GM19438 (cell line): Measurements from ENCODE around the gene ADAMTS6.

Experiments used
- ATAC-seq: cut with Tn5 transposase; IDR thresholded peaks from one replicate; pipeline ENCODE4 v1.9.1; 2021; ENCODE audit warnings: low read depth; ENCODE audit not compliant: unreplicated experiment

ADAMTS6 gene

DNA sequence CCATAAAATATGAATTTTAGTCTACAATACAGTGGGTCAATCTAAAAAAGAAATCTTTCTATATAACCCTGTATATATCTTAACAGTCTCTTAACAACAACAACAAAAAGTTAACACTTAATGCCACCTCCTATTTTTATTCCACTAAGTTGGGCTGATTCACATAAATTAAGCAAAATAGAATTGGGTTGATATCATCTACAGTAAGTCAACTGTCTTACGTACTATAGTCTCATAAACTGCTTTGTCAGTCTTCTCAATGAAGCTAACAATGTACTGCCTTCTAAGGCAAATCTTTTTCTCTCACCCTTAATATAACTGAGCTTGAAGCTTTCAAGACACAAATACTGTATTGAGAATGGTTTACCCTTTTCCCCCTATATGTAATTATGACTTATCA, 185.7 kb downstream of the ADAMTS6 start:
- ATAC-seq = no peak

DNA sequence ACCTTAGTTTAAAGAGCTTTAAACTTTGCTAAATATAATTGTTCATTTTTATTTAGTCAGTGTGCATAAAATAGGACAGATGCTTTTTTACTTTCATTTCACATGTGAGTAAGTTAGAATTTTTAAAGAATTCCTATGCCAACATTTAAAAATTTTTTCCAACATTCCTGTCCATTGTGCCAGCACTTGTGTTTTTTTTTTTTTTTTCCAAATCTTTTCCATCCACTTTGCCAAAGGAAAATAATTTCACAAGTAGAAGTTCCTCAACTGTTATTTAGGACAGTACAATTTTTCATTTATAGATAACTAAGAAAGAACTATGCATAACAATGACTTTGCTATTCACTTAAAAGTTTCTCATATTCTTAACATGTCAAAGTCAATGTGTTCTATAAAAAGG, 189.5 kb downstream of the ADAMTS6 start:
- ATAC-seq = no peak

DNA sequence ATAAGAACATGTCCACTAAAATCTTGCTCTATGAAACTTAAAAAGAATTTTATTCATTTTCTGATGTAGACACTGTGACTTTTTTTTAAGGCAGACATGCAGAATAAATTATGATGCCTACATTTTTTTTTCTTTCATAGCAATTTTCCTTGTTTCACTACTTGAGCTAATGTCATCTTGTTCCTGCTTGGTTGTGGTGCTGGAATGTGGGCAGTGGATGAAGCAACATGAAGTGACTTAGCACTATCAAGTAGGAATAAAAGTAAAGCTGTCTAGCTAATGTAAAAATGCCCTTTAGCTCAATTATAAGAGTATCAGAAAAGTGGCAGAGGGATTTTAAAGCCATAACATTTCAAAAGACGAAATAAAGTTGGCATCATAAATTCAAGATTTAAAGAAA, 191.0 kb downstream of the ADAMTS6 start:
- ATAC-seq = no peak

DNA sequence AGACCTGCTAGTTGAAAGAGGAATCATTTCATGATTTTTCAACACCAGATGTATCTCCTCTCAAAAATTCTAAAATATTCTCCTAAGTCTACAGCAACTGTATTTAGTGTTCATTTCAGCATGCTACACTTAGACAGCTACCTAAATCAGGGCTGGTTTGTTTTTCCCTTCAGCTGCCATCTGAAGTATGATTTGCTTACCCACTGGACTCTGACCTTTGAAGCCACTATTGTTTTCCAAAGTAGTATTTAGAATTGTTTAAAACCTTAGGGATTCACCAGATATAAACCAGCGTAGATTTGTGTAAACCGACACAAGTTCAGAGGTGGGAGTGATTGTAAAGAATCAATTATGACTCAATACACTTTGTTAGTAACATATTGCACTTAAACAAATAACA, 193.1 kb downstream of the ADAMTS6 start:
- ATAC-seq = no peak

DNA sequence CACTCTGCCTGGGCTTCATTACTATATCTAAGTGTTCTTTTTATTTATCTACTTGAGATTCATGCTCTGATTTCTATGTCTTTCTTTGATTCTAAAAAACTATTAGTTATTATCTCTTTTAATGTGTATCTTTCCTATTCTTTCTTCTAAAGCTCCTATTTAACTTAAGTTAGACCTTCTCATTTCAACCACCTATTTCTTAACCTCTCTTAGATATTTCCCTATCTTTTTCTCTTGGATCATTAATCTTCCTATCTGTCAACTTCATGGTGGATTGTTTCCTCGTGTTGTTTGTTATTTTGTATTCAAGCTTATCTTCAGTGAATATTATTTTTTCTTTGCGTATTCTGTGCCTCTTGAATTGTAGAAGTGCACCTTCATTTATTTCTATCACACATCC, 202.1 kb downstream of the ADAMTS6 start:
- ATAC-seq = no peak

DNA sequence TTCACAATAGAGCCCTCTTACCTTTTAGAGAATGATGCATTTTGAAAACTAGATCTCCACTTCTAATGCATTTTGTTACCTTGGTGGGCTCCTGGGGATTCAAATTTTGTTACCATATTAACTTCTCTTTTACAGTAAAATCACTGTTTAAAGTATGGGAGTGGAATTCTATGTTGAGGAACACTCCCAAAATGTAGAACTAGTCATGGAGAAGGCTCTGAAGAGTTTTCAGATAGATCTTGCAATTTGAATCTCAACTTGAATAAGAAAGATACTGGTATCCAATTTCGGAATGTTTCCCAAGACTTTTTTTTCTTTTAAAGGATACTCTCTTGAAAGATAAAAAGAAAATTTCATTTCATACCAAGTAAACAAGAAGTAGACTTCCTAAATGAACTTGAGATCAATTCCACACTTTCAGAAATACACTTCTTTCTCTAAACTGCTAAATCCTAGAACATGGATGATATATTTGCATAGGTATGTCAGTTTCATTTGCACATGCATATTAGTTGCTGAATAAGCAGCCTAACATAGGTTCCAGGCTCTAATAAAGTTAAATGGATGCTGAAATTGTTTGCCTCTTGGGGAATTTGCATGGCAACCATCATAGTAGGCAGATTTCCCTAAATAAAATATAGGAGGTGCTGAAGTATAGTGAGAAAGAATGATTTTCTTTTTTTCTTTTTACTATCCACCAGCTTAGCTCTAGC, 205.4 kb downstream of the ADAMTS6 start:
- ATAC-seq = no peak

DNA sequence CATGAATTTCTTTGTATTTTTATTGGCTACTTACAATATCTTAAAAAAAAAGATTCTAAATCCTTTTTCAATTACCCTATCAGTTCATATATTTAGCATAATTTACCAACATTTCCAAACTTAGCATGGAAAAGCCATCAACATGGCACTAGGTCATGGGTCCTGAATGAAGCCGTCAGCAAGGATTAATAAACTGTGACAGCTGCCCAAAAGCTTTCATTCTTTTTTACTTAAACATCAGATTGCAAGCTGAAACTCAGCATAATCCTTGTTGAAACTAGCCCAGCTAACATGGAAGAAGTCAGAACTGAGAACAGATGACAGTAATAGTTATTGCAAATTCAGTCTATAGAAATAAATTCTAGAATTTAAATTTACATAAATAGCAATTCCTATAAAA, 209.8 kb downstream of the ADAMTS6 start:
- ATAC-seq = no peak

DNA sequence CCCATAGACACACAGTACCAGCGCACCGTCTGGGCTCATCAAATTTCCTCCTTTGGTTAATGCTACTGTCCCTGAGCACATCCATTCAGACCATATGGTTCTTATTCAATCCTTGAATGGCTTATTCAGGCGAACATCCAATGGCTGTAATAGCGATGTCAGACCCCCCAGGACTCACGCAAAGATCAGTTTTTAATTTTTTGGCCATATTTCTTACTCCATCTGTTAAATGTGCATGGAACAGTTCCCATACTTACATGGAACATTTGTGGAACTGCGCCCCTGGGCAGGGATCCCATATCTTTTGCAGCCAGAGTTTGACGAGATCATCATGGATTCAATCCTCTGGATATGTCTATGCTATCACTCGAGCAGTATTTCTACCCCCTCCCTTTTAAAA, 213.2 kb downstream of the ADAMTS6 start:
- no peak for ATAC-seq

DNA sequence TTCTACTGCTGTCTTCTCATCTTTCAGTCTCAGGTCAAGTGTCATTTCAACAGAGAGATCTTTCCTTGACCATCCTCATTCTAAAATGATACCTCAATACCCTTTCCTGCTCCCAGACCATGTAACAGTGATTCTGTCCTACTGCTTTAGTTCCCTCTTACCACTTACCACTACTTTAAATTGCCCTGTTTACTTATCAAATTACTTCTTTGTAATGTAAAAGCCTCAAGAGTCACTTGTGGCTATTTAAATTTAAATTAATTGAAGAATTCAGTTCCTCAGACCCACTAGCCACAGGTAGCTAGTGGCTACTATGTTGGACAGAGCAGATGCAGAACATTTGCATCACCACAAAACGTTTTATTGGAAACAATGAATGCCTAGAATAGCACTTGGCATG, 217.3 kb downstream of the ADAMTS6 start:
- ATAC-seq = no peak

DNA sequence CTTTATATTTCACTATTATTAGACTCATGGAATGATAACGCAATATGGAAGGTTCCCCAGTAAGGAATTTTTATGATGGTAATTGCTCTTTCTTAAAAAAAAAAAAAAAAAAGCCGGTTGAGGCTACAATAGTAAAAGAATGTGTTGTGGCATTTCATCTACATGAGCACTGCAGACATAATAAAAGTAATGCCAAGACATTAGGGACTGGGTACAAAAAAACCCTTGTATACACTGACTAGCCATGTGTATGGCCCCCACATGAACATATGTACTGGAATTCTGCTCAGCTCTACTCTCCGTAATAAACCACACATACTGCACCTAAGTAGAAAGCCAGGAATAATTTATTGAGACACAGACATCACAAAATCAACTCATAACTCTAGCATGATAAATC, 218.4 kb downstream of the ADAMTS6 start:
- ATAC-seq = no peak

DNA sequence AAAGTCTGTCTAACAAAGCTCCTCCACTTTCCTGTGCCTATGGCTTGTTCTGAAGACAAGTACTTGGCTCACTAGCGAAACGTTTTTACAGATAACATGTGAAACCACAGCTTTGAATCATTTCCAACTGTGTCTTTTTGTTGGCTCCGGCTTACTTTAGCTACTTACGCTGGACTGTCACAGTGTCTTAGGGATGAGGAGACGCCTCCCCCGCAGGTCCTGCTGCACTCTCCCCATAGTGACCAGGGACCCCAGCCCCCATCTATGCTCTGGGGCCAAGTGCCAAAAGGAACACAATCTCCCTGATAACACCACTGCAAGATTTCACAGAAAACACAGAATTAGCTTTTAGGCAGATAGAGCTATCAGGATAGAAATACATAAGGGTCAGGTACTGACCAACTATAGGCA, 219.1 kb downstream of the ADAMTS6 start:
- no peak for ATAC-seq

DNA sequence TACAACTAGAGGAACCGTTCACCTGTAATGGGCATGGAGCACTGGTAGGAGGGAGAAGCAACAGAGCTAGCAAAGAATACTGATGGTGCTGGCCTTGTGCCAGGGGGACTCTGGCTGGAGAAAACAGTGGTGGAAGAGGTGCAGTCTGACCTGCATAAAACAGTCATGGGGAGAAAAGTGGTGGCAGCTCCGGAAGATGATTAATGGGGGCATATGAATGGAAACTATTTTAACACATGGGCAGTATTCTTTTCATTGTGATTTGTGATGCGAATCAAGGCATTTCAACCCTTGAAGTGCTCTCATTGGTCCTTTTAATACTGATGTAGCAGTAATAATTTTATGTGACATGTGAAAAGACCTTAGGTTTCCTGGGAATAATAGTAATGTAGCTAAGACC, 219.6 kb downstream of the ADAMTS6 start:
- no peak for ATAC-seq

DNA sequence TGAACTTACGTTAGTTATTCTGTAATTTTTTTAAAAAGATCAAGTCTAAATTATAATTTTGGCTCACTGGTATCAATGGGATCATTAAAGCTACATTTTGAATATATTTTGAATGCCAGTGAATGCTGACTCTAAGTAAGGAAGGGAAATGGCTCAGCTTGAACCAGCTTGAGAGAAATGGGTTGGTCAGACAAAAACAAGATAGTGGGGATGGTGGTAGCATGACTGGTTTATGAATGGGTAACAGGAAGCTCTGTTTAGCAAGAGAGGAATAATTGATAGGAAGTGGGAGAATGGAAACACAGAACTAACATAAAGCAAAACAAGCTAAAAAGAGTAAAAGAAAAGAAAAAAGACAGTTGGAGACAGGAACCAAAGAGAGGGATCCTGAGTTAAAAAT, 220.2 kb downstream of the ADAMTS6 start:
- no peak for ATAC-seq

DNA sequence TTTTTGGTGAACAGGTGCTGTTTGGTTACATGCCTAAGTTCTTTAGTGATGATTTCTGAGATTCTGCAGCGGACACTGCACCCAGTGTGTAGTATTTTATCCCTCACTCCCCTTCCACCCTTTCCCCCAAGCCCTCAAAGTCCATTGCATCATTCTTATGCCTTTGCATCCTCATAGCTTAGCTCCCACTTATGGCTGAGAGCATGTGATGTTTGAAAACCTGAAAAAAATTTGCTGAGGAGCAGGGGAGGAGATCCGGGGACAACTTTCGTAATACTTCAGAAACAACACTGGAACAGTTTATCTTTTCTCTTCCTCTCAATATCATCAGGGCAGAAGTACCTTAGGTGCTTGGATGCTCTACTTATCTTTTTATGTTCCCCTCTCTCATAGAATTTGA, 226.4 kb downstream of the ADAMTS6 start:
- no peak for ATAC-seq

DNA sequence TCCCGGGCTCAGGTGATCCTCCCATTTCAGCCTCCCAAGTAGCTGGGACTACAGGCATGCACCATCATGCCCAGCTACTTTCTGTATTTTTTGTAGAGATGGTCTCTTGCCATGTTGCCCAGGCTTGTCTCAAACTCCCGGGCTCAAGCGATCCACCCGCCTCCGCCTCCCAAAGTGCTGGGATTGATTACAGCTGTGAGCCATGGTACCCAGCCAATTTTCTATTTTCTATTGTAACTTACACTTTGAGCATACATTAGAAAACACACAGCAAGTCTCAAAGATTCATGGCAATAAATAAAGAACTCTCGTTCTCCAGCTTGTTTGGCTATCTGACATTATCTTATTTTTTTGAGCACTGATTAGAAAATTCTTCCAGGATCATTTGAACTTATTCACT, 228.7 kb downstream of the ADAMTS6 start:
- no peak for ATAC-seq

DNA sequence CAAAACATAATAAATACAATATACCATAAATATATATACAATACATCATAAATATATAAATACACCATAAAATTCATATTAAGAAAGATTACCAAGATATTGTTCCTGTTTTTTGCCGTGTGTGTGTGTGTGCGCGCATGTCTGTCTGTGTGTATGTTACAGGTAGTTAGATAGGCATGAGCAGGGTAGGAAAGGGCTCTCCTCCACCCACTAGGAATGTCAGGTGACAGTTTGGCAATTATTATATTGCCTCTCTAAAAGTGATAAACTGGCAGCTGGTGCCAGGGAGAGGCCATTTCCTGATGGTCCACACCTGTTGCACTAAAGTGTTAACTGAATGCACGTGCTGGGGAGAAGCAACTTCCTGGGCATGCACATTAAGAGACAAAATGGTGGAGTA, 232.8 kb downstream of the ADAMTS6 start:
- no peak for ATAC-seq

DNA sequence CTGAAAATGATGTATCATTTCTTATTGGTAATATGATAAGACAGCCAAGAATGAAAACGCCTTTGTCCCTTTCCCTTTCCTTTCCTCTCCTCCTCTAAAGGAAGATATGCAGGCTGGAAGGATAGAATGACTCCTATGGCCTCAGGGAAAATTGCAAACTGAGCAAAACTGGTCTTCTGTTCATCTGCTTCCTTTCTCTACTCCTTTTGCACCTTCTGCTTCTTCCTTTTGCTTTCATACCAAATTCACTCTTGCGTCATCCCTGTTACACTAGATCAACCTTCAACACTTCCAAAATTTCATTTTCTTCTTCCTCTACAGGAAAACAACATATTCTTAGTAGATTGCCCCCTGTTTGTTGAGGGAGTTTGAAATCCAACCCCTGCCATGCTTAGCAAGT, 234.1 kb downstream of the ADAMTS6 start:
- no peak for ATAC-seq

DNA sequence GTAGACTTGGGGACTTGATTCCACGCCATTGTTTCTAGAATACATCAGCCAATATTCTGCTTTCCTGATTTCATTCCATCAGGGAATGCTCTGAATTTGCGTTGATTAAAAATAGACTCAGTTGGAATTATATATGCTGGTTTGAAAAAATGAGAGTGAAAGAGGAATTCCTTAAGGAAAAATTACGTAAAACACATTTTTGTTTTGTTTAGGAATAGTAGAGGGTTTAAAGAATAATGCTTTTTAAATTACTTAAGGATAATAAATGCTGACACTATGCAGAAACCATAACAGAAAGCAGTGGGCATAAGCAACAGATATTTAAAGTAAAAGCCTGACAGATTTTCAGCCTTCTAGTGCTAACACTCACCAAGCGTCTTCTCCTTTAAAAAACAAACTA, 235.0 kb downstream of the ADAMTS6 start:
- ATAC-seq = no peak

DNA sequence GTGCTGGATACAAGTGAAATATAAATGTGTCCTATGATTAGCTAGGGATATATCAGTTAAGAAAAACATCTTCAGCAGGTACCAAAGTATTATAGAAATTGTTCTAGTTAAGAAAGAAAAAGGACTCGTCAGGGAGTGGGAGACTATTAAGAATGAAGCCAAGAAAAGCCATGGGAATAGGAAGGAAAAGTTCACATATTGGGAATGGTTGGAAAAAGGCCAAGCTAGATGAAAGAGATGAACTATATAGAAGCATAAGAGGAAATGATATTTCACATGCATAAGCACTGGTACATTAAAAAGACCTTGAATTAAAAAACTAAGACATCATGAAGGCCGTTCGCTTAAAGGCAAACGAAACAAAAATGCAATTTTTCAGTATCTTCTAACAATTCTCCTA, 237.7 kb downstream of the ADAMTS6 start:
- no peak for ATAC-seq

DNA sequence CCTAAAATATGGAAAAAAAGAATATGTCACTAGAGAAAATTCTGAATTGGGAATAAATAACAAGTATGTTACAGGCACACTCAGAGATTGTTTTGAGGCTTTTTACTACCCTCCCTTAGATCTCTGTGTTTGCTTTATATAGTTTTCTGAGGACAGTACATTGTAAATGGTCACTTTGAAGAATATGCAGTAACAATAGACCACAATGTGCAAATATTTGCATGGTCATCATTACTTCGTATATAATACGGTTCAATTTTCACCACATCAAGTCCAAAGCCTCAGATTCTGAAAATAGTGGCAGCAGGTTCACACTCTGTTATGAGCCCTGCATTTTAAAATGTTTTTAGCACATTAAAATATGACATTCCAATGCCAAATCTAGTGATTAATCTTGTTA, 238.6 kb downstream of the ADAMTS6 start:
- no peak for ATAC-seq

DNA sequence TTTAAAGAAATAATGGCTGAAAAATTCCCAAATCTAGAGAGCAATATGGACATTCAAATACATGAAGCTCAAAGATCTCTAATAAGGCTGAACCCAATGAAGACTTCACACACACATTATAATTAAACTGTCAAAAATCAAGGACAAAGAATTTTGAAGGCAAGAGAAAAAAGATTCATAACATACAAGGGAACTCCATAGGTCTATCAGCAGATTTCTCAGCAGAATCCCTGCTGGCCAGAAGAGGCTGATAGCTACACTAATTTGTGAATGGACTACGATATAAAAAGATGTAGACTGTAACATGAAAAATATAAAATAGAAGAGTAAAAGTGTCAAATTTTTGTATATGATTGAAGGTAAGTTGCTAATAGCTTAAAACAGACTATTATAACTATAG, 251.9 kb downstream of the ADAMTS6 start:
- ATAC-seq = no peak

DNA sequence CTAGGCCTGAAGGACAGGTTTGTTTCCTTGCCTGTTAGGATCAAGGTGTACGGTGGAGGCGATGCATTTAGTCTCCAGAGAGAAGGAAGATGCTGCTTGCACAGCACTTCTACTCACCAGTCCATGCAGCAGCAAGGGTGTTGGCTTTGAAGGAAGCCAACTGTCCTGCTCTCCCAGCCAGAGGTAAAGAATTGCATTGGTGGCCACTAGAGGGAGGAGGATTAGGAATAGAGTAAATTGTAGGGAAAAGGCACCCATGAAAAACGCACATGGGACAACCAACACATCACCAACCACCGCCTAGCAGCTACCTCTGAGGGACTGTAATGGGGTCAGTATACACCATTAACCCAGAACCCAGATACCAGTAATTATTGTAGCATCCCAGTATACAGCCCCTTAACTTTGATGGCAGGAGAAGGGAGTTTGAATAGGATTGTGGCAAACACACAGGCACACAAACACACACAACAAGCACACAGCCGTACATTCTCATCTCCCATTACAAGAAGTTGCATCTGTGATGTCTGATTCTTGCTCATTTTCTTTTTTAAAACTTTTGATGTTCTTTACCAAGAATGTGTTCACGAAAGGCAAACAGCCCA, 267.7 kb downstream of the ADAMTS6 start:
- no peak for ATAC-seq

DNA sequence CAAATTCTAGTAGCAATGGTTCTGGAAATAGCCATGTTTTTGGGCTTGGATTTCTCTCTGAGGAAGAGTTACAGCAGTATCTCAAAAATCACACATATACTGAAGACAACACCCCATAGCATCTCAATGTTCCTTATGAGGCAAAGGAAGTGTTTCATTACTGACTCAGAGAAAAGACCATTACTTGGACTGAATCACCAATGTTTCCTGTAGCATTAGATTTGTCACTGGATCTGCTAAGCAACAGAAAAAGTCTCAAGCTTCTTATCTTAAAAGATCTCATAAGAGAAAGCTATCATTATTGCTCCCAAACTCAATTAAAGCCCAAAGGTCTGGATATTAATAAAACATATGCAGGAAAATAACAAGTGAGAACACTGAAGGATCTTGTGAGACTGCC, 272.4 kb downstream of the ADAMTS6 start:
- ATAC-seq = no peak
